Transverse colon (tissue), 4 donors: Measurements from ENCODE around the gene PDE2A.

Experiments used
- CTCF ChIP-seq, 5 experiments: fragments of 200-600 bp in 3 of 5; fragments of 450-650 bp in 2 of 5; sonication (generic) in 3 of 5; IDR thresholded peaks; 1 replicate in 2 of 5; 2 replicates in 3 of 5; pipeline ENCODE4 v1.5.1; 2016 to 2017; ENCODE audit warnings: antibody characterized with exemption in 5 of 5, inconsistent platforms in 3 of 5, mild to moderate bottlenecking in 2 of 5, moderate library complexity in 1 of 5
- EP300 ChIP-seq: sonication (generic); formaldehyde crosslinking; IDR thresholded peaks from one replicate; pipeline ENCODE4 v1.6.1; 2017; ENCODE audit warnings: antibody characterized with exemption, low read depth
- POLR2A ChIP-seq: fragments of 450-650 bp; IDR thresholded peaks from one replicate; pipeline ENCODE4 v1.6.1; 2016; ENCODE audit warnings: antibody characterized with exemption, mild to moderate bottlenecking, moderate library complexity
- POLR2AphosphoS5 ChIP-seq, 3 donors: sonication (generic); formaldehyde crosslinking; IDR thresholded peaks; one replicate each; pipeline ENCODE4 v1.6.1; 2016; ENCODE audit warnings: antibody characterized with exemption in 3 of 3

GRCh38 chr11:72720047-72720446 is 45.8 kb upstream of the PDE2A start:
- TF ChIP-seq POLR2A (no peak), CTCF (IDR thresholded peaks at IDR 0.05) (no peak), POLR2AphosphoS5 (IDR thresholded peaks at IDR 0.05) (no peak), EP300 (no peak)
